OCI-LY1 (cell line): ENCODE results near the gene ADTRP.

Experiments used
- H2AFZ ChIP-seq: fragments of 200-600 bp; sonication (generic), shearing (Covaris generic); 2 replicates; pipeline ENCODE4 v1.6.0; 2014; ENCODE audit warnings: antibody characterized with exemption, mild to moderate bottlenecking, low read length
- H3F3A ChIP-seq: fragments of 200-600 bp; sonication (generic), shearing (Covaris generic); 2 replicates; pipeline ENCODE4 v1.6.0; 2014; ENCODE audit warnings: mild to moderate bottlenecking, antibody characterized with exemption, low read length, moderate library complexity; ENCODE audit not compliant: insufficient read depth
- H3K27ac ChIP-seq: fragments of 200-600 bp; sonication (generic); 2 replicates; pipeline ENCODE4 v1.5.1; 2014; ENCODE audit warnings: low read length, mixed run types, mild to moderate bottlenecking, low read depth; ENCODE audit not compliant: poor library complexity, severe bottlenecking
- H3K27me3 ChIP-seq: fragments of 200-600 bp; sonication (generic); 2 replicates; pipeline ENCODE4 v1.6.0; 2014; ENCODE audit warnings: antibody characterized with exemption, mild to moderate bottlenecking, low read length, moderate library complexity; ENCODE audit not compliant: insufficient read depth
- H3K36me3 ChIP-seq: fragments of 200-600 bp; sonication (generic); 2 replicates; pipeline ENCODE4 v1.6.1; 2014; ENCODE audit warnings: mild to moderate bottlenecking, antibody characterized with exemption, low read length, moderate library complexity, mixed read lengths; ENCODE audit not compliant: insufficient read depth
- H3K4me1 ChIP-seq: fragments of 200-600 bp; sonication (generic); 2 replicates; pipeline ENCODE4 v1.5.1; 2014; ENCODE audit warnings: mild to moderate bottlenecking, low read length, moderate library complexity; ENCODE audit not compliant: insufficient read depth, severe bottlenecking
- H3K4me2 ChIP-seq: fragments of 200-600 bp; sonication (generic), shearing (Covaris generic); 2 replicates; pipeline ENCODE4 v1.6.1; 2014; ENCODE audit warnings: low read length
- H3K4me3 ChIP-seq: fragments of 200-600 bp; sonication (generic); 2 replicates; pipeline ENCODE4 v1.5.1; 2014; ENCODE audit warnings: low read length, low read depth, mild to moderate bottlenecking, mixed read lengths; ENCODE audit not compliant: poor library complexity, severe bottlenecking
- H3K79me2 ChIP-seq: fragments of 200-600 bp; shearing (Covaris generic); 2 replicates; pipeline ENCODE4 v1.6.1; 2016; ENCODE audit warnings: mixed run types, low read length, mixed read lengths; ENCODE audit not compliant: insufficient read depth
- H3K9ac ChIP-seq: fragments of 200-600 bp; sonication (generic), shearing (Covaris generic); 2 replicates; pipeline ENCODE4 v1.6.1; 2014; ENCODE audit warnings: mild to moderate bottlenecking, low read length, mixed read lengths
- H3K9me2 ChIP-seq: fragments of 200-600 bp; sonication (generic), shearing (Covaris generic); 2 replicates; pipeline ENCODE4 v1.6.1; 2014; ENCODE audit warnings: low read depth, mild to moderate bottlenecking, low read length, mixed read lengths
- H3K9me3 ChIP-seq: fragments of 200-600 bp; shearing (Covaris generic); 2 replicates; pipeline ENCODE4 v1.6.1; 2014; ENCODE audit warnings: low read length, mixed read lengths
- H4K20me1 ChIP-seq: fragments of 200-600 bp; sonication (generic), shearing (Covaris generic); 2 replicates; pipeline ENCODE4 v1.6.0; 2016; ENCODE audit warnings: mild to moderate bottlenecking, low read length; ENCODE audit not compliant: insufficient read depth
- EZH2 ChIP-seq: fragments of 200-600 bp; sonication (generic), shearing (Covaris generic); IDR thresholded peaks from 2 replicates; pipeline ENCODE4 v1.8.0; 2017; ENCODE audit warnings: borderline replicate concordance, mixed run types, mild to moderate bottlenecking, antibody characterized with exemption, low read length, moderate library complexity, mixed read lengths
- TF ChIP-seq, protein P1 (sequence below): fragments of 200-600 bp; sonication (generic), shearing (Covaris generic); IDR thresholded peaks from 2 replicates; pipeline ENCODE4 v1.5.1; 2017; ENCODE audit warnings: mild to moderate bottlenecking, antibody characterized with exemption, low read length, moderate library complexity, mixed read lengths

ADTRP gene

DNA sequence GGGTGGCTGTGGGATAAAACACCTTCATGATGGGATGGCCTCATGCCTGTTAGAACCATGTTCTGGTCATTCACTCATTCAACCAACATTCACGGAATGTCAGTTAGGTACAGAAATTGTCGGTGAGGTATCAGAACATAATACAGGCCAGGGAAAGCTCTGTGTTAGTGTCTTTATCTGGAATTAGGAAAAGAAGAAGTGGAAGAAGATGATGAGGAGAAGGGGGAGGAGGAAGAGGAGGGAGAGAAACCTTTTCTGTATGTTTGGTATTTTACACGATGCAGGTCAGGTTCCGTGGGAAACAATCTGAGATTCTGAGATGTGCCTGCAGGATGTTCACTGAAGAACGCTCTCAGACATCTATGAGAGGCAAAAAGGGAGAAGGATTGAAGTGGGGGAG is 5.6 kb downstream of the ADTRP start:
- H3K36me3 ChIP-seq: no peaks in the 10 kb centered on the region
- no peaks in the 10 kb centered on the region for H3K79me2 ChIP-seq
- no peaks in the 10 kb centered on the region for H3K9me2 ChIP-seq
- peaks cover 7% of the 10 kb centered on the region; the same call in 1 of the 2 replicates for H3K27me3 ChIP-seq
- H3K9ac ChIP-seq: no peak overlapping the region
- no peak overlapping the region for H3K27ac ChIP-seq
- H4K20me1 ChIP-seq: no peaks in the 10 kb centered on the region
- no peaks in the 10 kb centered on the region for H3K9me3 ChIP-seq
- no peaks in the 10 kb centered on the region for H3F3A ChIP-seq
- no peak for TF ChIP-seq EZH2
- TF ChIP-seq, protein P1, sequence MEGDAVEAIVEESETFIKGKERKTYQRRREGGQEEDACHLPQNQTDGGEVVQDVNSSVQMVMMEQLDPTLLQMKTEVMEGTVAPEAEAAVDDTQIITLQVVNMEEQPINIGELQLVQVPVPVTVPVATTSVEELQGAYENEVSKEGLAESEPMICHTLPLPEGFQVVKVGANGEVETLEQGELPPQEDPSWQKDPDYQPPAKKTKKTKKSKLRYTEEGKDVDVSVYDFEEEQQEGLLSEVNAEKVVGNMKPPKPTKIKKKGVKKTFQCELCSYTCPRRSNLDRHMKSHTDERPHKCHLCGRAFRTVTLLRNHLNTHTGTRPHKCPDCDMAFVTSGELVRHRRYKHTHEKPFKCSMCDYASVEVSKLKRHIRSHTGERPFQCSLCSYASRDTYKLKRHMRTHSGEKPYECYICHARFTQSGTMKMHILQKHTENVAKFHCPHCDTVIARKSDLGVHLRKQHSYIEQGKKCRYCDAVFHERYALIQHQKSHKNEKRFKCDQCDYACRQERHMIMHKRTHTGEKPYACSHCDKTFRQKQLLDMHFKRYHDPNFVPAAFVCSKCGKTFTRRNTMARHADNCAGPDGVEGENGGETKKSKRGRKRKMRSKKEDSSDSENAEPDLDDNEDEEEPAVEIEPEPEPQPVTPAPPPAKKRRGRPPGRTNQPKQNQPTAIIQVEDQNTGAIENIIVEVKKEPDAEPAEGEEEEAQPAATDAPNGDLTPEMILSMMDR: no peak
- H3K4me1 ChIP-seq: no peaks in the 10 kb centered on the region
- H3K4me3 ChIP-seq: no peak overlapping the region
- no peak overlapping the region for H2AFZ ChIP-seq
- no peak overlapping the region for H3K4me2 ChIP-seq

DNA sequence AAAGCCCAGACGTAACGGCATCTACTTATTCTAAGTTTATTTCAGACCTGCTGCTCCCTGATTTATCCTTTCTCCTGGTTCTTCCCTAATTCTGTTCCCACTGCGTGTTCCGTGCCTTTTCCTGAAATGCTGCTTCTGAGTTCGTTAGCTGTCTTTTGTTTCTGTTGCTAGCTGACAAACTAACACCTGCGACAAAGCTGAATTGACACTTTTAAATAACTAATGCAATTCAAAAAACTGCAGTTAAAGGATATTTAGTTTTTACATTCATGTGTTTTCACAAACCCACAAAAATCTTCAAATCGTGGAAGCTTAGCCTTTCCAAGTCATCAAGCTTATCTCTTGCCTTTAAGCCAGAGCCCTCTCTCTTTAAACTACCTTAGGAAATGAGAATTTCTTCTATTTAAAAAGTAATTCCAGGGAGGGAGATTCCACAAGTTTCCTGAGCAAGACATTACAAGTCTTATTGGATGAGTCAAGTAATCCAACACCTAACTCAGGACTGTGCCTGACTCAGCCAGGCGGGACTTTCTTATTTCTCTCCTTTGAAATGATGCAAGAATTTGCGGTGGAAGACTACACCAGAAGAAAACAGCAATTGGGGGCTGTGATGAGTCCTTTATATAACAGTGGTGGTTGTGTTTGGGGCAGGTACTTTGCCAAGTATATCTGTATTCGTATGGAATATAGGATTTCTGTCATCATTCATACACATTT is 6.3 kb downstream of the ADTRP start:
- Histone ChIP-seq H4K20me1 (no peaks in the 10 kb centered on the region), H2AFZ (no peak overlapping the region), H3K79me2 (no peaks in the 10 kb centered on the region), H3K27ac (no peak overlapping the region), H3K9me2 (no peaks in the 10 kb centered on the region), H3K9ac (no peak overlapping the region), H3K4me2 (no peak overlapping the region), H3K4me3 (no peak overlapping the region), H3K27me3 (peaks cover 7% of the 10 kb centered on the region; the same call in 1 of the 2 replicates), H3K9me3 (no peaks in the 10 kb centered on the region), H3K4me1 (no peaks in the 10 kb centered on the region), H3F3A (no peaks in the 10 kb centered on the region), H3K36me3 (no peaks in the 10 kb centered on the region)
- TF ChIP-seq, protein P1: no peak
- TF ChIP-seq EZH2: no peak

DNA sequence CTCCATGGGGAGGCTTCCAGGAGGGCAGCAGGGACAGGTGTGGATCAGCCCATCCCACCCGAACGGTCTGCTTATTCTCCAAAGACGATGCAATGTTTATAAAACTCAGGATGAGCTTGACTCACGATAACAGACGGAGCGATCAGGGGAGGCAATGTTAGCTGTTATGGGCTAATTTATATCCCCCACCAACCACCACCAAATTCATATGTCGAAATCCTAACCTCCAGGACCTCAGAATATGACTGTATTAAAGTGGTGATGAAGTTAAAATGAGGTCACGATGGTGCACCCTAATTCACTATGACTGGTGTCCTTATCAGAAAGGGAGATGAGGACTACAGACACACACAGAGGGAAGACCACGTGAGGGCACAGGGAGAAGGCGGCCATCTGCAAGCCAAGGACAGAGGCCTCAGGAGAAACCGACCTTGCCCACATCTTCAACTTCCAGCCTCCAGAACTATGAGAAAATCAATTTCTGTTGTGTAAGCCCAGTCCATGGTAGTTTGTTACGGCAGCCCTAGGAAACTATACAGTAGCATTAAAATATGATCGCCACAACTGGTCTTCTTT is 7.0 kb downstream of the ADTRP start:
- Histone ChIP-seq H3K27ac (no peak overlapping the region), H3K4me1 (no peaks in the 10 kb centered on the region), H4K20me1 (no peaks in the 10 kb centered on the region), H3K79me2 (no peaks in the 10 kb centered on the region), H2AFZ (no peak overlapping the region), H3K9me3 (no peaks in the 10 kb centered on the region), H3K4me2 (no peak overlapping the region), H3K9me2 (no peaks in the 10 kb centered on the region), H3K36me3 (no peaks in the 10 kb centered on the region), H3K9ac (no peak overlapping the region), H3K4me3 (no peak overlapping the region), H3F3A (no peaks in the 10 kb centered on the region), H3K27me3 (peaks cover 7% of the 10 kb centered on the region; the same call in 1 of the 2 replicates)
- TF ChIP-seq EZH2: no peak
- TF ChIP-seq, protein P1: no peak
